Measurements from ENCODE around the gene ADGRE1. TPM values are rescaled to one million over a fixed set of nuclear protein-coding genes. Genes with fewer than 3 reads are reported as not detected.
A peak's percentile ranks its signal among the peaks of the same experiment; 100 is the strongest.

ADGRE1 gene
- total and polyA plus RNA-seq, 2 experiments from 2014 or later: not detected

GRCh38 chr19:6930190-6930589 is 42.8 kb downstream of the ADGRE1 start:
- H4K20me1 ChIP-seq (ENCODE audit: insufficient read depth): no peaks in the 10 kb centered on the region
- H3K27me3 ChIP-seq (replicated peaks; ENCODE audit: insufficient read depth): no peaks in the 10 kb centered on the region
- H3K9ac ChIP-seq: no peak overlapping the region
- H2AFZ ChIP-seq: no peak overlapping the region
- no peaks in the 10 kb centered on the region for H3K4me1 ChIP-seq (ENCODE audit: insufficient read depth)
- no peaks in the 10 kb centered on the region for H3K9me2 ChIP-seq (ENCODE audit: insufficient read depth)
- H3F3A ChIP-seq (ENCODE audit: insufficient read depth): no peaks in the 10 kb centered on the region
- no peak overlapping the region for H3K4me2 ChIP-seq (ENCODE audit: unreplicated experiment)
- in situ Hi-C loops (cut with MboI): no loop called here
- no peak for DNase-seq
- no peaks in the 10 kb centered on the region for H3K9me3 ChIP-seq (ENCODE audit: low read depth)
- H3K36me3 ChIP-seq (ENCODE audit: low read depth): no peaks in the 10 kb centered on the region
- no peak for TF ChIP-seq EZH2 (IDR thresholded peaks at IDR 0.05; ENCODE audit: insufficient read depth, poor library complexity, severe bottlenecking)
- no peaks in the 10 kb centered on the region for H3K79me2 ChIP-seq (ENCODE audit: insufficient read depth)
- WGBS, 2 experiments (ENCODE audit: low coverage in 1 of 2, low lambda C conversion rate in 2 of 2, missing lambda C conversion rate in 2 of 2): 17 to 19% methylated on average over 3 of the region's 3 CpGs
- H3K4me3 ChIP-seq: no peak overlapping the region
- H3K27ac ChIP-seq: no peak overlapping the region

DNA sequence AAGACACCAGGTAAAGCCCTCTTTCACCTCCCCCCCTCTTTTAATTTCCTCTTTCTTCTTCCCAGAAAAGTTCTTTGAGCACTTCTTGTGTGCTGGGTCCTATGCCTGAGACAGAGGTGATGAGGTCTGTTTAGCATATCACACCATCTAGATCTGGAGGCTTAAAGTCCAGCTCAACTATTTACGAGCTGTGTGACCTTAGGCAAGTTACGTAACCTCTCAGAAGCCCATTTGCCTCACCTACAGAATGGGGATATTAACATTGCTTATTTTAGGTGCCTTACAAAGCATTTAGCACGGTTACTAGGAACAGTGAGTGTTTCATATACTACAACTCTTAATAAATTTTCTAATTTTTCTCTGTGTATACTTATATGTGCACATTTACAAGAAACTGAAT is 47.7 kb downstream of the ADGRE1 start:
- Histone ChIP-seq H3K4me1 (ENCODE audit: insufficient read depth) (no peaks in the 10 kb centered on the region), H4K20me1 (ENCODE audit: insufficient read depth) (no peaks in the 10 kb centered on the region), H3K9ac (no peak overlapping the region), H3K9me3 (ENCODE audit: low read depth) (no peaks in the 10 kb centered on the region), H3K36me3 (ENCODE audit: low read depth) (no peaks in the 10 kb centered on the region), H3F3A (ENCODE audit: insufficient read depth) (no peaks in the 10 kb centered on the region), H3K27ac (no peak overlapping the region), H3K4me3 (no peak overlapping the region), H3K27me3 (replicated peaks; ENCODE audit: insufficient read depth) (no peaks in the 10 kb centered on the region), H2AFZ (no peak overlapping the region), H3K9me2 (ENCODE audit: insufficient read depth) (no peaks in the 10 kb centered on the region), H3K4me2 (ENCODE audit: unreplicated experiment) (no peak overlapping the region), H3K79me2 (ENCODE audit: insufficient read depth) (no peaks in the 10 kb centered on the region)
- 16 to 17% methylated on average over 3 of the region's 3 CpGs for WGBS, 2 experiments (ENCODE audit: low coverage in 1 of 2, low lambda C conversion rate in 2 of 2, missing lambda C conversion rate in 2 of 2)
- DNase-seq: no peak
- TF ChIP-seq EZH2phosphoT487 (IDR thresholded peaks at IDR 0.05; ENCODE audit: insufficient read depth, low read depth) (no peak), EZH2 (IDR thresholded peaks at IDR 0.05; ENCODE audit: insufficient read depth, poor library complexity, severe bottlenecking) (no peak)
- in situ Hi-C loops (cut with MboI): no loop called here

- Histone ChIP-seq H3K36me3 (ENCODE audit: low read depth) (no peaks in the 10 kb centered on the region), H3F3A (ENCODE audit: insufficient read depth) (no peaks in the 10 kb centered on the region), H3K4me2 (ENCODE audit: unreplicated experiment) (no peak overlapping the region), H4K20me1 (ENCODE audit: insufficient read depth) (no peaks in the 10 kb centered on the region), H3K9ac (no peak overlapping the region), H3K9me2 (ENCODE audit: insufficient read depth) (no peaks in the 10 kb centered on the region), H3K9me3 (ENCODE audit: low read depth) (no peaks in the 10 kb centered on the region), H3K4me3 (no peak overlapping the region), H3K27ac (no peak overlapping the region), H2AFZ (no peak overlapping the region), H3K79me2 (ENCODE audit: insufficient read depth) (no peaks in the 10 kb centered on the region), H3K4me1 (ENCODE audit: insufficient read depth) (no peaks in the 10 kb centered on the region), H3K27me3 (replicated peaks; ENCODE audit: insufficient read depth) (no peaks in the 10 kb centered on the region)
- TF ChIP-seq EZH2phosphoT487 (IDR thresholded peaks at IDR 0.05; ENCODE audit: insufficient read depth, low read depth): no peak
- TF ChIP-seq EZH2 (IDR thresholded peaks at IDR 0.05; ENCODE audit: insufficient read depth, poor library complexity, severe bottlenecking): no peak
- DNase-seq: no peak
- WGBS, 2 experiments (ENCODE audit: low coverage in 1 of 2, low lambda C conversion rate in 2 of 2, missing lambda C conversion rate in 2 of 2): 27 to 30% methylated on average over 5 of the region's 5 CpGs
- in situ Hi-C loops (cut with MboI): no loop called here
These were observed 48.2 kb downstream of the ADGRE1 start for GRCh38 chr19:6935618-6936017.

GRCh38 chr19:6945733-6946132 is 58.4 kb downstream of the ADGRE1 start:
- H3K9me2 ChIP-seq (ENCODE audit: insufficient read depth): no peaks in the 10 kb centered on the region
- no peak overlapping the region for H3K9ac ChIP-seq
- no peaks in the 10 kb centered on the region for H3K9me3 ChIP-seq (ENCODE audit: low read depth)
- no peak overlapping the region for H2AFZ ChIP-seq
- DNase-seq: no peak
- no peak overlapping the region for H3K4me3 ChIP-seq
- no peaks in the 10 kb centered on the region for H3K79me2 ChIP-seq (ENCODE audit: insufficient read depth)
- no peaks in the 10 kb centered on the region for H4K20me1 ChIP-seq (ENCODE audit: insufficient read depth)
- 32 to 41% methylated on average over 3 of the region's 3 CpGs for WGBS, 2 experiments (ENCODE audit: low coverage in 1 of 2, low lambda C conversion rate in 2 of 2, missing lambda C conversion rate in 2 of 2)
- no peaks in the 10 kb centered on the region for H3K27me3 ChIP-seq (replicated peaks; ENCODE audit: insufficient read depth)
- no peak overlapping the region for H3K27ac ChIP-seq
- H3K4me2 ChIP-seq (ENCODE audit: unreplicated experiment): no peak overlapping the region
- no peaks in the 10 kb centered on the region for H3F3A ChIP-seq (ENCODE audit: insufficient read depth)
- peaks cover 13% of the 10 kb centered on the region for H3K4me1 ChIP-seq (ENCODE audit: insufficient read depth)
- no peaks in the 10 kb centered on the region for H3K36me3 ChIP-seq (ENCODE audit: low read depth)
- in situ Hi-C loops (cut with MboI): no loop called here
- TF ChIP-seq EZH2phosphoT487 (IDR thresholded peaks at IDR 0.05; ENCODE audit: insufficient read depth, low read depth): no peak
- no peak for TF ChIP-seq EZH2 (IDR thresholded peaks at IDR 0.05; ENCODE audit: insufficient read depth, poor library complexity, severe bottlenecking)

- no peaks in the 10 kb centered on the region for H3K9me2 ChIP-seq (ENCODE audit: insufficient read depth)
- no peaks in the 10 kb centered on the region for H4K20me1 ChIP-seq (ENCODE audit: insufficient read depth)
- no peaks in the 10 kb centered on the region for H3F3A ChIP-seq (ENCODE audit: insufficient read depth)
- in situ Hi-C loops (cut with MboI): no loop called here
- H3K79me2 ChIP-seq (ENCODE audit: insufficient read depth): no peaks in the 10 kb centered on the region
- WGBS, 2 experiments (ENCODE audit: low coverage in 1 of 2, low lambda C conversion rate in 2 of 2, missing lambda C conversion rate in 2 of 2): 0% methylated on average over 5 of the region's 5 CpGs
- TF ChIP-seq EZH2phosphoT487 (IDR thresholded peaks at IDR 0.05; ENCODE audit: insufficient read depth, low read depth) (no peak), EZH2 (IDR thresholded peaks at IDR 0.05; ENCODE audit: insufficient read depth, poor library complexity, severe bottlenecking) (no peak)
- H3K4me1 ChIP-seq (ENCODE audit: insufficient read depth): peaks cover 13% of the 10 kb centered on the region
- no peak overlapping the region for H3K9ac ChIP-seq
- no peak overlapping the region for H3K27ac ChIP-seq
- H3K27me3 ChIP-seq (replicated peaks; ENCODE audit: insufficient read depth): no peaks in the 10 kb centered on the region
- H3K4me3 ChIP-seq: no peak overlapping the region
- peak overlapping the region; percentile 41; the same call in 1 of the 2 replicates for H2AFZ ChIP-seq
- H3K36me3 ChIP-seq (ENCODE audit: low read depth): no peaks in the 10 kb centered on the region
- peak overlapping the region; percentile 68 for H3K4me2 ChIP-seq (ENCODE audit: unreplicated experiment)
- no peaks in the 10 kb centered on the region for H3K9me3 ChIP-seq (ENCODE audit: low read depth)
- peak; percentile 76 for DNase-seq
These were observed 60.4 kb downstream of the ADGRE1 start for GRCh38 chr19:6947745-6948144.

Data from GM23248 (cell line).